ENCODE measurements around the gene GMPPA. TPM values are rescaled to one million over a fixed set of nuclear protein-coding genes. Genes with fewer than 3 reads are reported as not detected.

The GMPPA gene
- total RNA-seq, 1 donor from 2014 or later: 42.5 TPM

- DNase-seq (ENCODE audit: extremely low spot score, unreplicated experiment): no peak
- TF ChIP-seq CTCF (IDR thresholded peaks at IDR 0.05): no peak
- H3K4me3 Mint-ChIP-seq (ENCODE audit: unreplicated experiment): peak overlapping the region; percentile 68
- H3K27me3 Mint-ChIP-seq (ENCODE audit: unreplicated experiment): peaks cover 40% of the 10 kb centered on the region
- H3K27ac Mint-ChIP-seq (ENCODE audit: unreplicated experiment): no peak overlapping the region
- peaks cover 2% of the 10 kb centered on the region for H3K36me3 Mint-ChIP-seq (ENCODE audit: unreplicated experiment)
- H3K4me1 Mint-ChIP-seq (ENCODE audit: unreplicated experiment): peaks cover 27% of the 10 kb centered on the region
- H3K9me3 Mint-ChIP-seq (ENCODE audit: unreplicated experiment): no peaks in the 10 kb centered on the region
Observed at GRCh38 chr2:219510512-219511135, 11.9 kb downstream of the GMPPA start.

- no peak overlapping the region for H3K27ac Mint-ChIP-seq (ENCODE audit: unreplicated experiment)
- peaks cover 51% of the 10 kb centered on the region for H3K27me3 Mint-ChIP-seq (ENCODE audit: unreplicated experiment)
- H3K4me3 Mint-ChIP-seq (ENCODE audit: unreplicated experiment): no peak overlapping the region
- TF ChIP-seq CTCF (IDR thresholded peaks at IDR 0.05): no peak
- no peaks in the 10 kb centered on the region for H3K9me3 Mint-ChIP-seq (ENCODE audit: unreplicated experiment)
- no peaks in the 10 kb centered on the region for H3K36me3 Mint-ChIP-seq (ENCODE audit: unreplicated experiment)
- DNase-seq (ENCODE audit: extremely low spot score, unreplicated experiment): no peak
- H3K4me1 Mint-ChIP-seq (ENCODE audit: unreplicated experiment): peaks cover 27% of the 10 kb centered on the region
Observed at GRCh38 chr2:219511547-219512325, 13.0 kb downstream of the GMPPA start.

- H3K9me3 Mint-ChIP-seq (ENCODE audit: unreplicated experiment): no peaks in the 10 kb centered on the region
- DNase-seq (ENCODE audit: extremely low spot score, unreplicated experiment): no peak
- H3K4me1 Mint-ChIP-seq (ENCODE audit: unreplicated experiment): peaks cover 27% of the 10 kb centered on the region
- TF ChIP-seq CTCF (IDR thresholded peaks at IDR 0.05): no peak
- H3K36me3 Mint-ChIP-seq (ENCODE audit: unreplicated experiment): no peaks in the 10 kb centered on the region
- no peak overlapping the region for H3K27ac Mint-ChIP-seq (ENCODE audit: unreplicated experiment)
- H3K4me3 Mint-ChIP-seq (ENCODE audit: unreplicated experiment): no peak overlapping the region
- H3K27me3 Mint-ChIP-seq (ENCODE audit: unreplicated experiment): peaks cover 60% of the 10 kb centered on the region
Observed at GRCh38 chr2:219512524-219513216, 14.0 kb downstream of the GMPPA start.

- no peak overlapping the region for H3K4me3 Mint-ChIP-seq (ENCODE audit: unreplicated experiment)
- peaks cover 27% of the 10 kb centered on the region for H3K4me1 Mint-ChIP-seq (ENCODE audit: unreplicated experiment)
- no peaks in the 10 kb centered on the region for H3K36me3 Mint-ChIP-seq (ENCODE audit: unreplicated experiment)
- DNase-seq (ENCODE audit: extremely low spot score, unreplicated experiment): no peak
- H3K9me3 Mint-ChIP-seq (ENCODE audit: unreplicated experiment): no peaks in the 10 kb centered on the region
- no peak for TF ChIP-seq CTCF (IDR thresholded peaks at IDR 0.05)
- H3K27ac Mint-ChIP-seq (ENCODE audit: unreplicated experiment): no peak overlapping the region
- peaks cover 66% of the 10 kb centered on the region for H3K27me3 Mint-ChIP-seq (ENCODE audit: unreplicated experiment)
Observed at GRCh38 chr2:219513787-219514186, 15.1 kb downstream of the GMPPA start.

Measured in osteocyte (in vitro differentiated cells).